Bone marrow (tissue), 2 donors: ENCODE data around the gene ZFYVE26.

ENCODE experiments used
- DNase-seq, 2 donors: peaks; one replicate each; lab custom pipeline; 2025; lab: John Stamatoyannopoulos, UW

ZFYVE26 gene

DNA sequence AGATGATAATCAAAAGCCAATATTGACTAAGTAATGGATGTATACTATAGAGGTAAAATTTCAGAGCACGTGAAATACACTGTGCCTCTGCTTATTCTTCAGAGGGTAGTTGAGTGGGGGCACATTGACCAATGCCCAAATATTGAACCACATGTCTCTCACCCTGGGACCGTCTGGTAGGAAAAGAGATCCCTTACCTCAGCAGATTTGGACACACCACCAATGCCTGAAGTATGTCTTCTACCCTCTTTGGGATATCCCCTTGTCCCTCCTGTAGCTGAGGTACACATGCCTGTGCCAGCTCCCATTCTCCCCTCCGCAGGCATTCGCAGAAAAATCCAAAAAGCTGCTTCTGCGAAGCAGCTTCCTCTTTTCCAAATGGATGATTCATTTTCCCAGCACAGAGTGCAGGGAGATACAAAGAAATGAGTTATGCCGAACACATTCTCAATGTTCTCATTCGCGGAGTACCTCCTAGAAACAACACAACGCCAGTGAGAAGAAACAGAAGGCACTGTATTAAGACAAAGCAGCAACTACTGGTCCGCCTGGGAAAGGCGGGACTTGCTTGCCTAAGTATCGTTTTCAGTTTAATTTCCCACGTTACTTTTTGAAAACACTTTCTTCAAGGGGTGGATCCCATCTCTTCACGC, 691 bp downstream of the ZFYVE26 start:
- DNase-seq = no peak

DNA sequence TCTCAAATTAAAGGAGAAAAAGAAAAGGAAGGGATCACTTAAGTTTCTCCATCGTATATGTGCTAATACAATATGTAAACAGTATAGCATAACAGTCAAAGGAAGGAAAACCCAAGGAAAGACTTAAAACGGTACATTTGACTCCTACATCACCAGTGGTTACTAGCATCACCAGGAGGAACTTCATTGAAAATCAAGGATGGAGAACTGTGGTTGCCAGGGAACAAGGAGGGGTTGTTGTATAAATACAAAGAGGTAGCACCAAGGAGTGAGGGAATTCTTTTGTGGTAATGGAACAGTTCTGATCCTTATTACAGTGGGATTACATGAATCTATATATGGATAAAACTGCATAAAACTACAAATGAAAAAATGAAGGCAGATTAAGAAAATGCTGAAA, 1.6 kb downstream of the ZFYVE26 start:
- no peak for DNase-seq

DNA sequence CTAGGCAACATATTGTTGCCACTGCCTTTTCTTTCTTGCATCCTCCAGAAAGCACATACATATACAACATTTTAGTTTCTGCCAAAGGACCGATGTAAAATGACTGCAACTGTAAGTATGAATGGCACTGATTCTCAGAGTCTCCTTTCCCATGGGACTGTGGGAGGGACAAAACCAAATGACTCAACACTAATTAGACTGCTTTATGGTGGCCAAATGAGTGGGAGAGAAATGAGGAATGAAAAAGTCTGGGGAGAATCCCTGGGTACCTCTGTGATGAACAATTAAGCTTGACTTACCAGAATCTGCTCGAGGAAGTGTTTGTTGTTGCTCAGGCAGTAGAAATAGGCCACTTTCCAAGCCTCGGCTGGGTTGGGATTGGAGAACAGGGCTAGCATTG, 10.1 kb downstream of the ZFYVE26 start:
- no peak for DNase-seq

DNA sequence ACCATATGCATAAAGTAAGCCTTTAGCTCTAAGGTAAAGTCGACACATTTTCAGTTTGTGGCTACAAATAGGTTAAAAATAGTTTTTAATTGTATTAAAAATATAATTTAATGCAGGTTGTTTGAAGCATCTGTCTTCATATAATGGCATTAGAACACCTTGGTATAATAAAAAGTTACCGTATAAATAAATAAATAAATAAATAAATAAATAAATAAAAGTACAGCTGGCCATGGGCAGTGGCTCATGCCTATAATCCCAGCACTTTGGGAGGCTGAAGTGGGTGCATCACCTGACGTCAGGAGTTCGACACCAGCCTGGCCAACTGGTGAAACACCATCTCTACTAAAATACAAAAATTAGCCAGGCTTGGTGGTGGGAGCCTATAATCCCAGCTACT, 15.6 kb downstream of the ZFYVE26 start:
- no peak for DNase-seq

DNA sequence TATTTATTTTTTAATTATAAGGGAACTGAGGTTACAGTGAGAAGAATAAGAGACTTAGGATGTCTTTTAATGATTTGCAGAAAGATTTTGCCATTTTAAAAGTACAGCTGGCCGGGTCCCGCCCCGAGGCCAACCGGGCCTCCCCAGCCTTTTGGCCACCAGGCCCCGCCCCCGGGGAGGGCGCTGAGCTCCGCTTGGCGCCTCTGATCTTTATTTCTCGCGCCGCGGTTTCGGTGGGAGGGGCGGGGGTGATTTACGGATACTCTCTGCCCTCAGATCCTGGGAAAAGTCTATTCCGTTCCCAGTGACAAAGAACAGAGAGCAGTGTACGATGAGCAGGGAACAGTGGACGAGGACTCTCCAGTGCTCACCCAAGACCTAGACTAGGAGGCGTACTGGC, 17.7 kb downstream of the ZFYVE26 start:
- no peak for DNase-seq

DNA sequence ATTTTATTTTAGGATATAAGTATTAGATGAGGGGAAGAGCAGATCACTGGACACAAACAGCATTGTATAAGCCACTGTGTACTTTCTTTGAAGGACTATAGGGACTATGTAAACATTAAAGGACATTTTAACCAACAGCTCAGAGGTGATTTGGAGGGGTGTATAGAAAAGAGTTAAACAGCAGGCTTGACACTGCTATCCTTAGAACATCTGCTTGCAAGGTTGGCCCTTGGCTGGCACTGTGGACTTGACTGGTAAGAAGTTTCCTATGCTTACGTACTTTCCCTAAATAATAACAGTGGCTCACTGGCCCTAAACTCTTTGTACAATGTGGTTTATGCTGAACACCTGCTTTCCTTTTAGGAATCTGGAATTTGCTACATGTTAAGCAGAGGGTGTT, 28.7 kb downstream of the ZFYVE26 start:
- DNase-seq = no peak

DNA sequence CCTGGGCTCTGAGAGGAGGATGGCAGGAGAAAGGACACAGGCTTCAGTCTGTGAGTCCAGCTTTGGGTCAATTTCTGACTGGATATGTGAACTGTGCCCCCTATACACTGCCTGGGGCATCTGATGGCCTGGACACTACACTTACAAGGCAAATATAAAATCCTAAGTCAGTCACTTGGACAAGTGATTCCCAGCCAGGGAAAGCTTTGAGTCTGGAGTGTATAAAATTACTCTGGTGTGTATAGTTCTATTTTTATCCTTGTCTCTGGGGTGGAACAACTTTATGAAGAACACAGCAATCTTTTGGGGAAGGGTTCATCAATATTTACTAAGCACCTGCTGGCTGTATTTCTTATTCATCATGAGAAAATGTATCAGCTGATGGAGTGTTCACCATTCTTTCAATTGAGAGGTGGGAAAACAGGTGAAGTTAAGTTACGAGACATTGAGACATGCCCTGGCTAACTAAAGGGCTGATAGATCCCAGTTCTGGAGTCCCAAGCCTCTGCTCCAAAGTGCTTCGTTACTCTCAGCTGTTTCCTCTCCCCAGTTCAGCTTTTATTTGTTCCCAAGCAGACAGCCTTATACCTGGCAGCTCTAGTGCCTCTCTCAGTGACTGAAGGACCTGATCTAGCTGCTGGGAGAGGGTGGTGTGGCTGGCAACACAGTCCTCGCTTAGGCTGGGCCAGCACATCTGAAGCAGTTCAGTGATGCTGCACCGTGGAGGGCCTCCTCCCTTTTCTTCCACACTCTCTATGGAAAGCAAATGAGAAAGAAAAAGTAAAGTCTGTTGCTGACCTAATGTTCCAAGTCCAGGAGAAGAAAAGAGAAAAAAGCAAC, 30.9 kb downstream of the ZFYVE26 start:
- DNase-seq = no peak

DNA sequence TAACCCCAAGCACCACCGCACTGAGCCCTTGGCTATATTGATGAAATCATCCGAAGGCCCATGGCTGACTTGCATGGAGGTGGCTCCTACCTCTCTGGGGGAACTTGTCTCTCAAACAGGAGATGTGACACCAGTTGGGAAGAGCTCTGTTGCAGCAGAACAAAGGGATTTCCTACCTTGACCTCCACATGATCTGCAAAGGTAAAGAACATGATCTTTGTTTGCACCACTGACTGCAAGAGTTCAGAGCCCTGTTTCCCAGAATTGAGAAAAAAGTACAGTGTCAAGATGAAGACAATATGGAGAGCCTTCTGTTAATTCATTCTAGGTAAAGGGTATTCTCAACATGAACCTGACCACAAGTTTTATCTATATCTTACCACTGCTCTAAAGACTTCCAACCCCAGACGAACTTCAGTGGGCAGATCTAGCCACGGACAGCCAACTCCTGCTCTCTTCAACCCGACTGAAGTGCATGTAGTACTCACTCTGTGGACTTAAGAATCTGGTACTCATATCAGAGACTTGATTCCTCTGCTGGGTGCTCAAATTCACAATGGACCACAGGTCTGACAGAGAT, 32.1 kb downstream of the ZFYVE26 start:
- DNase-seq = no peak

DNA sequence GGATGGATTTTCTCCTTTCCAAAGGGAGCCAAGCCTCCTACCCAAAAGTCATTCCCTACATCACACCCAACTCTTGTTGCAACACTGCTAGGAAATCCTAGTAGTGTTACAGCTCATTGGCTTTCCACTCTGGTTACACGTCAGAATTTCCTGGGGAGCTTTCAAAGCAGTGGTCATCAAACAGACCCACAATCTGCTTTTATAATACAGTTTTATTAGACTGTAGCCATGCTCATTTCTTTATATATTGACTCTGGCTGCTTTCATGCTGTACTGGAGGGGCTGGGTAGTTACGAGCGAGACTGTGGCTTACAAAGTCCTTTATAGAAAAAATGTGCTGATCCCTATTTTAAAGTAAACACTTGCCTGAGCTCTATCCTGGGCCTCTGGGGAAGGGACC, 34.3 kb downstream of the ZFYVE26 start:
- no peak for DNase-seq

DNA sequence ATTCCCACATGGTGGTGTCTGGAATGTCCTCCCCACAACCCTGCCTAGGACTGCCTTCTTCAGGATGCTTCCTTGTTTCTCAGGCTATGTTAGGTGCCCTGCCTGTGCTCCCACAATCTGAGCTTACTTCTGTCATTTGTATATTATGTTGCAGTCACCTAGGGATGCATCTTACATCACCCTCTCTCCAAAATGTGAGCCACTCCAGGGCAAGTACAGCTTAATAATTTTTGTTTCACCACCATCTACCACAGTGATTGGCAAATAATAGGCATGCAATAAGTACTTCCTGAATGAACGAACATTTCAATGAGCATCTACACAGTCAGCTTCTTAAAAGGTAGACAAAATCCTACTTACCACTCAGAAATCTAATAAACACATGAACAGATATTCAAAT, 37.6 kb downstream of the ZFYVE26 start:
- no peak for DNase-seq

DNA sequence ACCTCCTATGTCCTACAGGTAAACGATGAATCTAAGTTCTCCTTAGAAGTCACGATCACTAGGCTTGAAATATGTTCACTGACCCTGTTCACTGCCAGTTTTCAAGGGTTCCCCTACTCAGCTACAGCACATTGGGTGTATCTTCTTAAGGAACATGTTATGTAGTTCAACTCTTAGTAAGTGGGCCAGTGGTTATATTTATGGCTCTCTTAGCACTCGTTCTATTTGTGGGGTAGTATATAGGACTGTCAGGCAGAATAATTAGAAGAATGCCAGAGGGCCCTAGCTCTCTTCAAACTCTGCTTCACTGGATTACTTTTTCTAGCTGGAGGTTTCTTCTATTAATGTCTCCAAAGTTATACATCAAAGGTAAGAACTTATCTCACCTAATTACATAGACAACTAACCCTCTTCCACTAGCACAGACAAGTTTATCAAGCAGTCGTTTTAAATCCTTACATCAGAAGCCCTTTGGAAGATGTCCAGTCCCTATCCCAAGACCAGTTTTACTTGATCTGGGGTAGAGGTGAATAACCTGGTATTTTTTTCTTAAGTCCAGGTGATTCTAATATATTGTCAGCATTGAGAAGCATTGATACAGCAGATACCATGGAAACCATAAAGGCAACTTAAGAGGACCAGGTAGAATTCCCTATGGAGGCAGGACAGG, 39.6 kb downstream of the ZFYVE26 start:
- DNase-seq = no peak

DNA sequence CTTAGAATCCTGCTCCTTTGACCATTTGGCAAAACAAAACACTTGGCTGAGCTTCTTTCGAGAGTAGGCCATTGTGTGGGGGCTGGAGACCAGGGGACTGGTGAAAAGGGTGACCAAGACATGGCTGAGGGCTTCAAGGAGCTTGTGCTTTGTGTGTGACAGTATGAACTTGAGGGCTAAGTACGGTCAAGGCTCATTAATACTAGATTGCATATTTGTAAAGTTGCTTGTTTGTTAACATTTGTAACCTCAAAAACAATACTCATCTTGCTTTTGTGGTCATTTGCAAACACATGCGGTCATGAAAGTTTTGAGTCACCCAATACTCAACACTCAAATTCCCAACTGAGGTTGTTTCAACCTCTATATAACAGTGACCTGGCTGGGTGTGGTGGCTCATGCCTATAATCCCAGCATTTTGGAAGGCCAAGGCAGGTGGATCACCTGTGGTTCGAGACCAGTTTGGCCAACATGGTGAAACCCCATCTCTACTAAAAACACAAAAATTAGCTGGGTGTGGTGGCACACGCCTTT, 42.5 kb downstream of the ZFYVE26 start:
- no peak for DNase-seq

DNA sequence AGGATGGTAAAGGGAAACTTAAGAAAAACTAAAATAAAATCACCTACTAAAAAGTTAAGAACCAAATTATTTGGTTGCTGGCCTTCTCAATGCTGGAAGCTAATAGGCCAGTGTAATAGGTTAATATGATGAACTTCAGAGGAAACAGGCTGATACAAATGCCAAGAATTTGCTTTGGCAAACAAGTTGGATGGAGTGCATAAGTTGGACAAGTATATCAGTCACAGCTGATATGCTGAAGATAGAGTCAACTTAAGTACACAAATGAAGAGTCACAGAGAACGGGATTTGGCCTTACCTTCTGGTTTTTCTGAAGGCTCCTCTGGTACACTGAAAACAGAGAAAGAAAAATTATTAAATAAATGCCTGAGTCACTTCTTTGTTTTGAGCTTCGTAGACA, 48.2 kb downstream of the ZFYVE26 start:
- no peak for DNase-seq

DNA sequence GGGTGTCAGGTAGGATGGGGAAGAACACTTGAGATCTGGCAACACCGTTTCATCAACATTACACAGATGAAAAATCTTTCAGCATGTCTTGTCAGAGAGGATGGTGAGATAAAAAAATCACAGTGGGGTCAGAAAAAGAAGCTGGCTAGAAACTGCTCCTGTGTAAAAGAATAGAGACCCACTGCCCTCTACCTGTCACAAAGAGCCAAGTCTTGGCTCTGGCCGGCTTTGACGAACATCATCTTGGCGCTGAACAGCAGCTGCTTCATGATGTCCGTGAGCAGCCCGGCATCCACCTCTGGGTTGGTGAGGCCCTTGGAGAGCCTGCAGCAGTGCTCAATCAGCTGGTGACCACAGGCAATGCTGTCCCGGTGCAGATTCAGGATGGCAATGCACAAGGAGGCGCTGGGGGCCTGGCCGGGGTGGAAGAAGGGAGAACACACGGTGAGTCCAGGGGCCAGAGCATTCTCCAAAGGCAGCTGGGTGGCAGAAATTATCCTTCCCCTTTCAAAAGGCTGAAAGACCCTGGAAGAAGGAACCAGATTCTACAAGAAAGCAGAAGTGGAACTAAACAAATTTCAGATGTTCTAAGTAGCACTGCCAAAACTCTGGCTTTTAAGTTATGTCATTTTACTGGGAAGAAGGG, 50.2 kb downstream of the ZFYVE26 start:
- peak in 1 of 2 donors; percentile 1 for DNase-seq

DNA sequence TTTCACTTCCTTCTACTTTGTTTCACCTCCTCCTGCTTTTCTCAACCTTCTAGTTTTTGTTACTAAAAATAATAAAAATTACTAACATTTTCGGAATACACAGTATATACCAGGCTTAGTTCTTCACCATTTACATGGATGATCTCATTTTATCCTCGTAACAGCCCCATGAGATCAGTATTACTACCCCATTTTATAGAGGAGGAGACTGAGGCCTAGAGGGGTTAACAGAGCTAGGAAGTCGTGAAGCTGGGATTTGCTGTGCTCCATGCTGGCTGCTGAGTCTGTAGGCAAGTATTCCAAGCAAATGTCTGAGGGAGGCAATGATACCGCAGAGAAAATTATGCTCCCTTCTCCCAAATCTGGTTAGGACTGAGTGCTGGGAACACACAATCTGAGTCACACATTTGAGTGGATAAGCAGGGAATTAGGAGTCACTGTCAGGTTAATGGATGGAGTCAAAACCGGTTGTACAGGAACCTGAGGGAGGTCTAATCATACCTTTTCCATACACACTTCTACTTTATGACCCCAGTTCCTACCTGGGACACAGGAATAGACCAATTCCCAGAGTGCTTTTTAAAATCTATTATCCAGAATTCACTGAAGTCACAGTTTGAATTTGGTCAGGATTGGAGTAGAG, 51.1 kb downstream of the ZFYVE26 start:
- no peak for DNase-seq

DNA sequence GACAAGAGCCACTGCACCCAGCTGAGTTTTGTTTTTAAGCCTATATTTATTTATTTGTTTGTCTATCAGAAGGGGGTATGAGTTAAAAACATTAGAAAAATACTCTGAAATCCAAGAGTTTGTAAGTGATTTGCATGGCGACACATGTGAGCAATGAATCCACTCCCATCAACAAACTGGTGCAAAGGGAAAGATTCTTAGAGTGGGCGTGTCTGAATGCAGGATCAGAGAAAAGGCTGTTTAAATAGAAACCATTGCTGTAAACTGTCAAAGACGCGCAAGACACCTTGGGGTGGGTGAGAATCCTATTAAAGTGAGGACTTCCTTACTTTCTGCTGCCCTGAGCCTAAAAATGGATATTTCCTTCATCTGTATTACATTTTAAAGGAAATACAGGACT, 51.9 kb downstream of the ZFYVE26 start:
- no peak for DNase-seq

DNA sequence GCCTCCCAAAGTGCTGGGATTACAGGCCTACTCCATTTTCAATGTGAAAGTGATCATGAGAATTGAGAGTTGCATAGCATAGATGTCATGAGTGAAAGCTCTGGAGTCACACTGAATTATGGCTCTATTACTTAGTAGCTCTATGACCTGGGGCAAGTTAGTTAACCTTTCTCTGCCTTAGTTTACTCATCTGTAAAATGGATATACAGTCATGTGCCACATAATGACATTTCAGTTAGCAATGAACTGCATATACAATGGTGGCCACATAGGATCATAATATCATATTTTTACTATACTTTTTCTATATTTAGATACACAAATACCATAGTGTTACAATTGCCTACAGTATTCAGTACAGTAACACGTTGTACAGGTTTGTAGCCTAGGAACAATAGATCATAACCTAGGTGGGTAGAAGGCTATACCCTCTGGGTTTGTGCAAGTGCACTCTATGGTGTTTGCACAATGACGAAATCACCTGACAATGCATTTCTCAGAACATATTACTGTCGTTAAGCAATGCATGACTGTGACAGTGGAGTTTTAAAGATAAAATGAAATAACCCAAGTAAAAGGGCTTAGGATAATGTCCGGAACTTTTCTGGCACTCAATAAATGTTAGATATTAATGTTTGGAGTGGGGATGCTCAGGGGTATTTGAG, 53.1 kb downstream of the ZFYVE26 start:
- DNase-seq = no peak

DNA sequence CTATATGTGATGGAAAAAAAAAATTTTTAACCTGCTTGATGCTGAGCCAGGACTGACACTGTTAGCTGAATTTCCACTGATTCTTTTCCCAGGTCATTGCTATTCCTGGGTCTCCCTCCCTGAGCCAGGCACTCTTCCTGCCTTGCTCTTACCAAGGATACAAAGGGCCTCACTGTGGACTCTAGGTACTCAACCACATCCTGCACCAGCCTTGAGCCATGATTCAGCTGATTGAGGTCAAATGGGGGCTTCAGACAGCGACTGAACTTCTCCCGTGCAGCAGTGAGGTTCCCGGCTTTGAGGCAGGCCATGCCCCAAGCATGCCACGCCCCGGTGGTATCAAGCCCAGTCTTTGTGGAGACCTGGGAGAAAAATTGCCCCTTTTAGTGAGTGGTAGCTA, 54.3 kb downstream of the ZFYVE26 start:
- no peak for DNase-seq

DNA sequence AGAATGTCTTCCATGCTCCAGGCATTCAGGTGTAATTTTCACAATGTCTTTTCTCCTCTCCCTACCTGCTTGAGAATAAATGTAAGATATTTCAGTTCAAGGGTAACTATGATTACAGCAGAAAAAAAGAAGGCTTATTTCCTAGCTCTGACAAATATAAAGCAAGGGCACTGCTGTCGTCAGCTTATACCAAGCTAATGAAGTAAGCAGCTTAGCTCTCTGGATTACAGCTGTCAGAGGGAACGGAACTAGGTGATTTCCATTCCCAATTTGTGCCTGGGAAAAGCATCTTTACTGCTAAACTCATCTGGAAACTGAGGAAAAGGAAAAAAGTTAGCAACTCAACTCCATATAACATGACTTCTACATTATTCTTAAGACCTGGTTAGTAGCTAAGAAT, 56.5 kb downstream of the ZFYVE26 start:
- no peak for DNase-seq

DNA sequence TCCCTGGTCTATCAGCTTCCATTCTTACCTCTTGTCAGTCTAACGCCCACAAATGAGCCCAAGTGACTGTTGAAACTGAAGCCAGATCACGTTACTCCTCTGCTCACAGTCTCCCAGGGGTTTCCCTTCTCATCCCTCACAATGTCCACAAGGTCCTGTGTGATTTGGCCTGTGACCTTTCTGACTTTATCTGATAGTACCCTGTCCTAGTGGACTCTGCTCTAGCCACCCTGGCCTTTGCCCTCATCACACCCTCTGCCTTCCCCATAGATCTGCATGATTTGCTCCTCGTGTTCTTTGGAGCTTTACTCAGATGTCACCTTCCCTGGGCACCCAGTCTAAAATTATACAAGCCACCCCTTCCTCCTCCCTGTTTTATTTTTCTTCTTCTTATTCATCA, 59.2 kb downstream of the ZFYVE26 start:
- DNase-seq = no peak

DNA sequence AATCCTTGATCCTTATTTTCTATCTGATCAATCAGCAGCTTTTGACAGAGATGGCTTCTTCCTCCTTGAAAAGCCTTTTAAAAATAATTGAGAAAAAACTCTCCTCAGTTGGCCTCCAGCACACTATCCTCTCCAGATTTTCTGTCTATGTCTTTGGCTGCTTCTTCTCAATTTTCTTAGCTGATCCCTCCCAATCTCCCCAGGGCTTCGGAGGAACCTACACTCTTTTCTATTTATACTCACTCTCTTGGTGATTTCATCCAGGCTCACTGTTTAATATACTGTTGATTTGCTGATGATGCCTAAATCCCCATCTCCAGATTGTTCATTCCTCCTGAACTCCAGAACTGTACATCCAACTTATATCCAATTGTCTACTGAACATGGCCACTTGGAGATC, 59.9 kb downstream of the ZFYVE26 start:
- DNase-seq = no peak
